ENCODE data around the gene AADAT.

DNA sequence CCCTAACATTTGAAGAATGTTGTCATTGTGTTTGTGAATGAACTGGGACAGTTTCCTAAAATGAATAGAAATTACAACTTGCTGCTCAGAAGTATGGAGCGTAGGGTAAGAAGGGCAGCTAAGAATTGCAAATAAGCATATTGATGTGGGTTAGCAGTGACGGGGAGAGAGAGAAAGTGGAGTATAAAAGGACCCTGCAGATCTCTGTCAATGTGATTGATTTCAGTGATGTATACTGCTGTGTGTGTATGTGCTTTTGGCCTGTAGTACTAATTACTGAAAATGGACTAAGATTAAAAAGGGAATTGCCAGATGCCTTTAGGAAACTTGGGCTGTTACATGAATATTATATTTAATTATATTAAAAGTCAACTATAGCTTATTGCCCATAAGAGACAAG lies 55.8 kb downstream of the AADAT start:
- TF ChIP-seq, protein P1, sequence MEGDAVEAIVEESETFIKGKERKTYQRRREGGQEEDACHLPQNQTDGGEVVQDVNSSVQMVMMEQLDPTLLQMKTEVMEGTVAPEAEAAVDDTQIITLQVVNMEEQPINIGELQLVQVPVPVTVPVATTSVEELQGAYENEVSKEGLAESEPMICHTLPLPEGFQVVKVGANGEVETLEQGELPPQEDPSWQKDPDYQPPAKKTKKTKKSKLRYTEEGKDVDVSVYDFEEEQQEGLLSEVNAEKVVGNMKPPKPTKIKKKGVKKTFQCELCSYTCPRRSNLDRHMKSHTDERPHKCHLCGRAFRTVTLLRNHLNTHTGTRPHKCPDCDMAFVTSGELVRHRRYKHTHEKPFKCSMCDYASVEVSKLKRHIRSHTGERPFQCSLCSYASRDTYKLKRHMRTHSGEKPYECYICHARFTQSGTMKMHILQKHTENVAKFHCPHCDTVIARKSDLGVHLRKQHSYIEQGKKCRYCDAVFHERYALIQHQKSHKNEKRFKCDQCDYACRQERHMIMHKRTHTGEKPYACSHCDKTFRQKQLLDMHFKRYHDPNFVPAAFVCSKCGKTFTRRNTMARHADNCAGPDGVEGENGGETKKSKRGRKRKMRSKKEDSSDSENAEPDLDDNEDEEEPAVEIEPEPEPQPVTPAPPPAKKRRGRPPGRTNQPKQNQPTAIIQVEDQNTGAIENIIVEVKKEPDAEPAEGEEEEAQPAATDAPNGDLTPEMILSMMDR (IDR thresholded peaks at IDR 0.05; ENCODE audit: low read depth, low read length, poor library complexity, severe bottlenecking): no peak
- TF ChIP-seq EZH2phosphoT487 (IDR thresholded peaks at IDR 0.05; ENCODE audit: borderline replicate concordance, low read length): no peak

Measured in DOHH2 (cell line).